Keratinocyte (primary cell): ENCODE results near the gene NPPA. TPM values are rescaled to one million over a fixed set of nuclear protein-coding genes. Genes with fewer than 3 reads are reported as not detected.

Experiments used
- DNase-seq: peaks from one replicate; pipeline ENCODE4 v3.0.0-alpha.2; 2011; ENCODE audit warnings: low read depth, missing footprints, low spot score
- FAIRE-seq: peaks from 2 replicates; lab custom pipeline; 2011; peaks lifted over from hg19 to GRCh38; lab: Jason Lieb, UNC
- H2AFZ ChIP-seq: 2 replicates; pipeline ENCODE4 v1.6.0; 2012; ENCODE audit warnings: low read length, control low read depth, inconsistent platforms; ENCODE audit not compliant: control insufficient read depth
- H3K27ac ChIP-seq: 2 replicates; pipeline ENCODE4 v1.5.1; 2011; ENCODE audit warnings: low read length; ENCODE audit not compliant: control insufficient read depth, insufficient read depth
- H3K27me3 ChIP-seq: 3 replicates; pipeline ENCODE4 v1.6.0; 2011; ENCODE audit warnings: low read length; ENCODE audit not compliant: control insufficient read depth, insufficient read depth; ENCODE audit errors: extremely low read depth
- H3K36me3 ChIP-seq, 2 experiments: 2 replicates in 1 of 2; 3 replicates in 1 of 2; pipeline ENCODE4 v1.5.1; 2011; ENCODE audit warnings: low read length in 2 of 2, mild to moderate bottlenecking in 1 of 2; ENCODE audit not compliant: control insufficient read depth in 2 of 2, insufficient read depth in 2 of 2; ENCODE audit errors: extremely low read depth in 1 of 2
- H3K4me1 ChIP-seq: 3 replicates; pipeline ENCODE4 v1.5.1; 2011; ENCODE audit warnings: low read length; ENCODE audit not compliant: control insufficient read depth, insufficient read depth; ENCODE audit errors: extremely low read depth
- H3K4me2 ChIP-seq: 3 replicates; pipeline ENCODE4 v1.6.0; 2011; ENCODE audit warnings: low read depth, low read length; ENCODE audit not compliant: control insufficient read depth, insufficient read depth; ENCODE audit errors: extremely low read depth
- H3K4me3 ChIP-seq, 3 experiments: fragments of 200-600 bp in 1 of 3; sonication (generic) in 1 of 3; 2 replicates in 2 of 3; 3 replicates in 1 of 3; pipeline ENCODE4 v1.5.1; 2011 to 2016; ENCODE audit warnings: low read length in 3 of 3, mild to moderate bottlenecking in 3 of 3, control low read depth in 2 of 3, inconsistent platforms in 1 of 3, low read depth in 1 of 3, mixed read lengths in 1 of 3, mixed run types in 1 of 3, moderate library complexity in 1 of 3; ENCODE audit not compliant: control insufficient read depth in 2 of 3, insufficient read depth in 2 of 3; ENCODE audit errors: extremely low read depth in 1 of 3
- H3K79me2 ChIP-seq: 2 replicates; pipeline ENCODE4 v1.6.0; 2012; ENCODE audit warnings: low read length; ENCODE audit not compliant: control insufficient read depth, insufficient read depth
- H3K9ac ChIP-seq: 3 replicates; pipeline ENCODE4 v1.6.0; 2011; ENCODE audit warnings: low read length; ENCODE audit not compliant: control insufficient read depth, insufficient read depth; ENCODE audit errors: extremely low read depth
- H3K9me1 ChIP-seq: 3 replicates; pipeline ENCODE4 v1.6.0; 2011; ENCODE audit warnings: low read length; ENCODE audit not compliant: control insufficient read depth, insufficient read depth; ENCODE audit errors: extremely low read depth
- H3K9me3 ChIP-seq: 2 replicates; pipeline ENCODE4 v1.5.1; 2012; ENCODE audit warnings: low read depth, low read length; ENCODE audit not compliant: control insufficient read depth
- H4K20me1 ChIP-seq: 3 replicates; pipeline ENCODE4 v1.6.0; 2011; ENCODE audit warnings: low read length; ENCODE audit not compliant: control insufficient read depth, insufficient read depth; ENCODE audit errors: extremely low read depth
- CTCF ChIP-seq, 3 experiments: IDR thresholded peaks in 1 of 3; conservative IDR thresholded peaks in 1 of 3; optimal IDR thresholded peaks in 1 of 3; 2 replicates in 2 of 3; 3 replicates in 1 of 3; pipeline versions ENCODE3 to v1.5.1; 2011; ENCODE audit warnings: low read length in 3 of 3, mild to moderate bottlenecking in 3 of 3, moderate library complexity in 2 of 3, control low read depth in 1 of 3, inconsistent platforms in 1 of 3; ENCODE audit not compliant: insufficient read depth in 2 of 3; ENCODE audit errors: extremely low read depth in 1 of 3
- EZH2 ChIP-seq: IDR thresholded peaks from one replicate; pipeline ENCODE4 v1.6.1; 2012; ENCODE audit warnings: inconsistent platforms, mild to moderate bottlenecking, low read length, moderate library complexity
- dilution Hi-C: fragments of 300-500 bp; cut with MboI; formaldehyde crosslinking; loops from one replicate; pipeline ENCODE4 v1.7.0; 2020; ENCODE audit warnings: low sequenced_read_pairs; ENCODE audit not compliant: extremely low pct_ligation_motif_present
- polyA plus RNA-seq, 5 experiments: library from polyadenylated mRNA; depleted of rRNA in 3 of 5; stranded (reverse) in 3 of 5; stranded (forward) in 1 of 5; unstranded in 1 of 5; fragments of >200 nt; gene quantifications; 1 replicate in 1 of 5; 2 replicates in 3 of 5; 3 replicates in 1 of 5; pipeline versions ENCODE4 v1.2.1 to v1.2.3, GENCODE V29; 2011 to 2012; ENCODE audit warnings: missing spikeins in 2 of 5, low read depth in 1 of 5, low replicate concordance in 1 of 5

The NPPA gene
- polyA plus RNA-seq, 1 donor (not counting 4 experiments of a cell fraction or from before 2014, with no cell fraction given): not detected

GRCh38 chr1:11873395-11874257 lies 26.0 kb upstream of the NPPA start:
- FAIRE-seq (no peak), DNase-seq (no peak)
- no peaks in the 10 kb centered on the region for H3K36me3 ChIP-seq
- no peaks in the 10 kb centered on the region for H3K9me1 ChIP-seq
- no peak overlapping the region for H3K27ac ChIP-seq
- no peaks in the 10 kb centered on the region for H3K79me2 ChIP-seq
- H3K27me3 ChIP-seq: peaks cover 19% of the 10 kb centered on the region
- dilution Hi-C loops: no loop called here
- no peak overlapping the region for H2AFZ ChIP-seq
- no peaks in the 10 kb centered on the region for H3K4me1 ChIP-seq
- no peak for TF ChIP-seq CTCF (optimal IDR thresholded peaks at IDR 0.05 in 1 of 3, IDR thresholded peaks at IDR 0.05 in 1 of 3, conservative IDR thresholded peaks at IDR 0.05 in 1 of 3; ENCODE audit: extremely low read depth in 1 of 3, insufficient read depth in 2 of 3, low read length in 3 of 3)
- TF ChIP-seq EZH2: no peak
- H4K20me1 ChIP-seq: no peaks in the 10 kb centered on the region
- no peaks in the 10 kb centered on the region for H3K9me3 ChIP-seq
- no peak overlapping the region for H3K4me3 ChIP-seq
- no peak overlapping the region for H3K9ac ChIP-seq
- H3K4me2 ChIP-seq: no peak overlapping the region

GRCh38 chr1:11872545-11872944 lies 25.0 kb upstream of the NPPA start:
- H4K20me1 ChIP-seq: no peaks in the 10 kb centered on the region
- no peaks in the 10 kb centered on the region for H3K9me3 ChIP-seq
- FAIRE-seq (no peak), DNase-seq (no peak)
- H3K79me2 ChIP-seq: no peaks in the 10 kb centered on the region
- no peak overlapping the region for H3K9ac ChIP-seq
- H3K9me1 ChIP-seq: no peaks in the 10 kb centered on the region
- no peaks in the 10 kb centered on the region for H3K36me3 ChIP-seq
- H3K4me1 ChIP-seq: no peaks in the 10 kb centered on the region
- H3K27me3 ChIP-seq: peaks cover 15% of the 10 kb centered on the region
- H3K4me2 ChIP-seq: no peak overlapping the region
- no peak for TF ChIP-seq EZH2
- no peak for TF ChIP-seq CTCF (optimal IDR thresholded peaks at IDR 0.05 in 1 of 3, IDR thresholded peaks at IDR 0.05 in 1 of 3, conservative IDR thresholded peaks at IDR 0.05 in 1 of 3; ENCODE audit: extremely low read depth in 1 of 3, insufficient read depth in 2 of 3, low read length in 3 of 3)
- no peak overlapping the region for H3K4me3 ChIP-seq
- no peak overlapping the region for H3K27ac ChIP-seq
- no peak overlapping the region for H2AFZ ChIP-seq
- dilution Hi-C loops: no loop called here
